A673 (cell line): Measurements from ENCODE around the gene KCMF1. TPM values are rescaled to one million over a fixed set of nuclear protein-coding genes. Genes with fewer than 3 reads are reported as not detected.

ENCODE experiments used
- BruUV-seq: library from RNA; stranded (reverse); fragments of 400-500 nt; replicated peaks from 2 replicates; lab custom pipeline; 2021; lab: Mats Ljungman, UMichigan
- CTCF ChIA-PET: fragments of 300-600 bp; sonication (Branson Sonifier 250); formaldehyde crosslinking; loops from one replicate; lab custom pipeline; 2022; ENCODE audit warnings: antibody characterized with exemption; lab: Charles Lee
- POLR2A ChIA-PET: fragments of 300-600 bp; sonication (Branson Sonifier 250); formaldehyde crosslinking; loops from one replicate; lab custom pipeline; 2022; ENCODE audit warnings: antibody characterized with exemption; ENCODE audit not compliant: low non-redundant PET; lab: Charles Lee
- DNase-seq: peaks from one replicate; pipeline ENCODE4 v3.0.0-alpha.2; 2015; ENCODE audit warnings: low spot score
- H3K27ac ChIP-seq: fragments of 200-600 bp; sonication (generic); 2 replicates; pipeline ENCODE4 v1.5.1; 2016; ENCODE audit warnings: mixed run types, low read depth, mild to moderate bottlenecking, mixed read lengths, antibody characterized with exemption, low read length; ENCODE audit not compliant: poor library complexity, severe bottlenecking
- H3K27me3 ChIP-seq: fragments of 200-600 bp; sonication (generic); replicated peaks from 2 replicates; pipeline ENCODE4 v1.6.1; 2017; ENCODE audit warnings: mixed run types, low read depth, mild to moderate bottlenecking, mixed read lengths, antibody characterized with exemption, low read length; ENCODE audit not compliant: insufficient read depth, poor library complexity
- H3K36me3 ChIP-seq: fragments of 200-600 bp; sonication (generic); 2 replicates; pipeline ENCODE4 v1.6.1; 2016; ENCODE audit warnings: mixed run types, mild to moderate bottlenecking, mixed read lengths, antibody characterized with exemption, low read length; ENCODE audit not compliant: insufficient read depth, poor library complexity, severe bottlenecking
- H3K4me1 ChIP-seq: fragments of 200-600 bp; sonication (generic); 2 replicates; pipeline ENCODE4 v1.6.1; 2017; ENCODE audit warnings: mixed run types, mild to moderate bottlenecking, mixed read lengths, antibody characterized with exemption, low read length; ENCODE audit not compliant: insufficient read depth, poor library complexity, severe bottlenecking
- H3K4me3 ChIP-seq: fragments of 200-600 bp; sonication (generic); 2 replicates; pipeline ENCODE4 v1.5.1; 2016; ENCODE audit warnings: low read depth, mixed run types, mild to moderate bottlenecking, mixed read lengths, low read length; ENCODE audit not compliant: poor library complexity, severe bottlenecking
- H3K9me3 ChIP-seq: fragments of 200-600 bp; sonication (generic); 2 replicates; pipeline ENCODE4 v1.6.1; 2016; ENCODE audit warnings: mixed run types, low read depth, mild to moderate bottlenecking, mixed read lengths, antibody characterized with exemption, low read length; ENCODE audit not compliant: poor library complexity, severe bottlenecking
- CTCF ChIP-seq: fragments of 300-800, 200-600 bp; sonication (generic); conservative IDR thresholded peaks from 2 replicates; pipeline ENCODE4 v1.5.1; 2017; ENCODE audit warnings: low read depth, mild to moderate bottlenecking, antibody characterized with exemption, low read length, moderate library complexity, mixed read lengths
- EZH2 ChIP-seq: fragments of 200-600 bp; sonication (generic); IDR thresholded peaks from 2 replicates; pipeline ENCODE4 v1.6.1; 2017; ENCODE audit warnings: borderline replicate concordance, low read depth, mild to moderate bottlenecking, mixed read lengths, antibody characterized with exemption, low read length; ENCODE audit not compliant: poor library complexity, severe bottlenecking
- intact Hi-C: fragments of 100-400 bp; cut with micrococcal nuclease; formaldehyde crosslinking; loops from one replicate; pipeline ENCODE4 v1.10.0; 2022; ENCODE audit not compliant: unreplicated experiment
- total RNA-seq: library from RNA; stranded (reverse); gene quantifications from 2 replicates; pipeline ENCODE4 v1.2.3, GENCODE V29; 2021

The KCMF1 gene
- total RNA-seq, 1 experiment from 2014 or later, result 110 TPM

GRCh38 chr2:85015653-85016360, 44.8 kb downstream of the KCMF1 start:
- Histone ChIP-seq H3K36me3 (no peaks in the 10 kb centered on the region), H3K4me1 (peaks cover 57% of the 10 kb centered on the region), H3K27ac (peak overlapping the region; percentile 60), H3K27me3 (no peaks in the 10 kb centered on the region), H3K4me3 (no peak overlapping the region), H3K9me3 (no peaks in the 10 kb centered on the region)
- ChIA-PET POLR2A (interaction anchor here (0.5 kb wide), 1 partner anchor 333 kb away, joined by 7 read pairs; no protein-coding TSS in a partner anchor), CTCF (interaction anchor here (0.6 to 1.1 kb wide), 5 partner anchors 18 to 883 kb away, joined by 4 to 16 read pairs (median 5); no protein-coding TSS in a partner anchor)
- TF ChIP-seq EZH2 (no peak), CTCF (peak; percentile 29; the same call in 1 of the 2 replicates)
- BruUV-seq, result no TSS peak
- peak; percentile 9 for DNase-seq
- intact Hi-C loops, result no loop called here

DNA sequence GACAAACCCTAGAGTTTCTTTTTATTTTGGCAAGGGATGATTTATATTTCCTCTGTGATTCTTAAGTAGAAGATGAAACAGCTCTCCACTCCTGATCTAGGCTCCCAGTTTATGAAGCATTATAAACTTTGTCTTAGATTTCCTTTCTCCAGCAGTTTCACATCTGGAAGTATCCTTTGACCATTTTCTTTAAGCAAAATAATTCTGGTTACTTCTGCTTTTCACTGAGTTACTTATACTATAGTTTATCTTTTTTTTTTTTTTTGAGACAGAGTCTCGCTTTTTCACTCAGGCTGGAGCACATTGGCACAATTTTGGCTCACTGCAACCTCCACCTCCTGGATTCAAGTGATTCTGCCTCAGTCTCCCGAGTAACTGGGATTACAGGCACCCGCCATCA, 45.5 kb downstream of the KCMF1 start:
- Histone ChIP-seq H3K27me3 (no peaks in the 10 kb centered on the region), H3K4me3 (no peak overlapping the region), H3K27ac (peak overlapping the region; percentile 60), H3K9me3 (no peaks in the 10 kb centered on the region), H3K4me1 (peaks cover 57% of the 10 kb centered on the region), H3K36me3 (no peaks in the 10 kb centered on the region)
- ChIA-PET POLR2A (no interaction called here), CTCF (interaction anchor here (0.7 kb wide), 1 partner anchor 116 kb away, joined by 6 read pairs; no protein-coding TSS in a partner anchor)
- TF ChIP-seq EZH2 (no peak), CTCF (no peak)
- BruUV-seq, result no TSS peak
- no peak for DNase-seq
- intact Hi-C loops, result no loop called here

DNA sequence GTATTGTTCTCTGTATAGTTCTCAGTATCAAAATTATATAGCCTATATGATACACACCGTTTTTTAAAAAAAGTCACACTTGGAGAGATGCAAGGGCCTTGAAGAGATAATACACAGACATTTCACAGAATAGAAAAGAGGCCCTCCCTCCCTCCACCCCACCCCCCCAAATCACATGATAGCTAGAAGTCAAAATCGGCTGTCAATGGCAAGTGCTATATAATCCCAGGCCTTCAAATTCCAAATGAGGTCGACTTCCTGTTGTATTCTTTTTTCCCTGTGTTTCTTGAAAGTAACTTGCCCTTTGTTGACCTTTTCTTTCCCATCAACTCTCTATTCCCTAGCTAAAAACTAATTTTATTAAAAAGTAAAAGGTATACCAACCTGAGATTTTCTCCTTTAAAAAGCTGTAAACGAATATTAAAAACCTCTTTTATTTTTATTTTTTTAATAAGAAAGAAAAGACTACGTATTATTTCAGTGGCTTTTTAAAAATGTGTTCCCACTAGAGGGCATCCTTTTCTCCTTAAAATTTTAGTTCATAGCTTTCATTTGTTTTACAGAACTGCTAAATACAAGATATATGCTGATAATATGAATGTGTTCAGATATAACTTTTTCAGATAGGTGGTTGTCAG, 46.6 kb downstream of the KCMF1 start:
- H3K27ac ChIP-seq, result peak overlapping the region; percentile 0
- intact Hi-C loops, result no loop called here

More for the DNA sequence above, 46.6 kb downstream of the KCMF1 start:
- H3K4me3 ChIP-seq, result no peak overlapping the region
- no TSS peak for BruUV-seq
- H3K9me3 ChIP-seq, result no peaks in the 10 kb centered on the region
- H3K27me3 ChIP-seq, result no peaks in the 10 kb centered on the region
- CTCF ChIA-PET, result interaction anchor here (0.7 to 1.0 kb wide), 3 partner anchors 115 to 282 kb away, joined by 4 to 13 read pairs (median 4); no protein-coding TSS in a partner anchor
- no peaks in the 10 kb centered on the region for H3K36me3 ChIP-seq
- POLR2A ChIA-PET, result no interaction called here
- TF ChIP-seq EZH2 (no peak), CTCF (peak; percentile 75)
- H3K4me1 ChIP-seq, result peaks cover 55% of the 10 kb centered on the region
- DNase-seq, result peak; percentile 75
